ENCODE results near the gene NTM. TPM values are rescaled to one million over a fixed set of nuclear protein-coding genes. Genes with fewer than 3 reads are reported as not detected.
A peak's percentile ranks its signal among the peaks of the same experiment; 100 is the strongest.

The NTM gene
- total RNA-seq, 4 donors from 2014 or later = 0.78 to 1.1 (median 0.88) TPM; not detected in 1

DNA sequence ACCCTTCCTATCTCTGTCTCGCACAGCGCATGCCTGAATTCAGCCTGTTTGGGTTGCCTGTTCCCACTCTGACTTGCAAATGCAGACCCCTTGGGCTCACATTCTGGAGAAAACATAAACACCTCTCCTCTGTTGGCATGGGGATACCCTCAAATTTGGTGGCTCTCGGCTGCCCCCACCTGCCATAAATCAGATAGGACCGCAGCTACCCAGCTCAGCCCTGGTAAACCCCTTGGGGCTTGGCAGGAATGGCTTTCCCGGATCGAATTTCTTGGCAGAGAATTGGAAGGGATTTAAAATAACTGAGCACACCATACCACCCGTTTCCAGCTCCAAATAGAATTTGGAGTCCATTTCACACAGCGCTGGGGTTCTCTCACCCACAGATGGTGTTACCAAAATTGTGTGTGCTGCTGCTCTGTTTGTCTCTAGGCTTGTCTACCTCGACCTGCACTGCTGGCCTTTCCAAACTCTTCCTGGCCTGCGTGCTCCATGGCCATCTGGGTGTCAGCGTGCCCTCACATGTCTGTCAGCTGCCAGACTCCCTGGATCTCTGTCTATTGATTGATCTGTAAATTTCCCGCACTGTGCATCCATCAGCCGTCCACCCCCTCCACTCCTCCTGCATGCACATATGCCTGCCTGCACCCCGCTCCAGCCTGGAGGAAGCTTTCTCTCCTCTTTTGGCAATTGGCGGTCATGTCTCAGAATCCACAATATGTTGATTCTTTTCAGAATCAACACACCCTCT is 134.0 kb downstream of the NTM start:
- intact Hi-C loops (cut with DNase I) = no loop called here
- peak in 1 of 2 donors; percentile 18 for DNase-seq
- H3K4me3 ChIP-seq (replicated peaks in 1 of 3) = no peak overlapping the region
- no peaks in the 10 kb centered on the region for H3K27me3 ChIP-seq
- no peaks in the 10 kb centered on the region for H3K36me3 ChIP-seq
- no peak overlapping the region for H3K27ac ChIP-seq
- H3K9me3 ChIP-seq = no peaks in the 10 kb centered on the region
- TF ChIP-seq POLR2A (IDR thresholded peaks at IDR 0.05) = no peak
- TF ChIP-seq, protein P1, sequence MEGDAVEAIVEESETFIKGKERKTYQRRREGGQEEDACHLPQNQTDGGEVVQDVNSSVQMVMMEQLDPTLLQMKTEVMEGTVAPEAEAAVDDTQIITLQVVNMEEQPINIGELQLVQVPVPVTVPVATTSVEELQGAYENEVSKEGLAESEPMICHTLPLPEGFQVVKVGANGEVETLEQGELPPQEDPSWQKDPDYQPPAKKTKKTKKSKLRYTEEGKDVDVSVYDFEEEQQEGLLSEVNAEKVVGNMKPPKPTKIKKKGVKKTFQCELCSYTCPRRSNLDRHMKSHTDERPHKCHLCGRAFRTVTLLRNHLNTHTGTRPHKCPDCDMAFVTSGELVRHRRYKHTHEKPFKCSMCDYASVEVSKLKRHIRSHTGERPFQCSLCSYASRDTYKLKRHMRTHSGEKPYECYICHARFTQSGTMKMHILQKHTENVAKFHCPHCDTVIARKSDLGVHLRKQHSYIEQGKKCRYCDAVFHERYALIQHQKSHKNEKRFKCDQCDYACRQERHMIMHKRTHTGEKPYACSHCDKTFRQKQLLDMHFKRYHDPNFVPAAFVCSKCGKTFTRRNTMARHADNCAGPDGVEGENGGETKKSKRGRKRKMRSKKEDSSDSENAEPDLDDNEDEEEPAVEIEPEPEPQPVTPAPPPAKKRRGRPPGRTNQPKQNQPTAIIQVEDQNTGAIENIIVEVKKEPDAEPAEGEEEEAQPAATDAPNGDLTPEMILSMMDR (IDR thresholded peaks at IDR 0.05) = peak in 2 of 6 experiments; percentile 8 to 9
- WGBS, 2 donors = 48 to 50% methylated on average over 15 of the region's 15 CpGs
- no peaks in the 10 kb centered on the region for H3K4me1 ChIP-seq

DNA sequence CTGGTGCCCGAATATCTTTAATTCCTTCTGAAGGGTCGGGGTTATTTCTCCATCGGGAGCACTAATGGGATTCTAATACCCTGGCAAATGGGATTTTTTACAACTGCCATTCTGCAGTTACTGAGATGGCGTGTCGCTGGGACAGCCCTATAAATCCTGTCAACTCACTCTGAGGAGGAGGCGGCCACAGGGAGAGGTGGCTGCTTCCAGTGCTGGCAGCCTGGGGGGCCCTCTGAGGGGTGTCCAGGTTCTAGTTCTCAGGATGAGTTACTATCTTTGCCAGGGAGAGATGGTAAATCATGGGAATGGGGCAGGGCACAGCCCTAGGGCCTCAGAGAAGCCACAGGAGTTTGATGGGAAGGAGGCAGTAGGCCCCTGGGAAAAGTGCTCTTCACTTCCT is 135.9 kb downstream of the NTM start:
- Histone ChIP-seq H3K36me3 (no peaks in the 10 kb centered on the region), H3K27ac (no peak overlapping the region), H3K9me3 (no peaks in the 10 kb centered on the region), H3K27me3 (no peaks in the 10 kb centered on the region), H3K4me1 (no peaks in the 10 kb centered on the region), H3K4me3 (replicated peaks in 1 of 3) (no peak overlapping the region)
- DNase-seq = no peak
- no peak for TF ChIP-seq POLR2A (IDR thresholded peaks at IDR 0.05)
- TF ChIP-seq, protein P1 (IDR thresholded peaks at IDR 0.05) = no peak
- 90 to 96% methylated on average over 6 of the region's 6 CpGs for WGBS, 2 donors
- intact Hi-C loops (cut with DNase I) = no loop called here

DNA sequence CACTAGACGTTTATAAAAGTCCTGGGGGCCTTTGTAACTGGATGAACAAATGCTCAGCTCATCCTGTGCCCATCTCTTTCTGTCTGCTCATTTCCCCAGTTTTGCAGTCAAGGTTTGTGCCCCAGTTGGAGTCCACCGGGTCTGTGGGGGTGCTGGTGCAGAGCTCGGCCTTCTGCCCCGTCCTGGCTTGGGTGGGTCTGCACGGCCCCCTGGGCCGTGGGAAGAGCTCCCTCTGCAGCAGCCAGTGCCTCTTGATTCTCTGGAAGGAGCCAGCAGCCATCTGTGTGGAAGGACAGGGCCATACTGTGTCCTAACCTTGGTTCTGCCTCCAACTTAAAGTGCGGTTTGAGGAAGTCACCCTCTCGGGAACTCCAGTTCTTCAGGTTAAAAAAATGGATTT is 140.2 kb downstream of the NTM start:
- Histone ChIP-seq H3K27me3 (no peaks in the 10 kb centered on the region), H3K4me3 (replicated peaks in 1 of 3) (no peak overlapping the region), H3K27ac (no peak overlapping the region), H3K36me3 (no peaks in the 10 kb centered on the region), H3K9me3 (no peaks in the 10 kb centered on the region), H3K4me1 (no peaks in the 10 kb centered on the region)
- intact Hi-C loops (cut with DNase I) = loop anchor here (10.0 kb wide), 1 partner anchor 446 kb away; no protein-coding TSS in a partner anchor
- TF ChIP-seq POLR2A (IDR thresholded peaks at IDR 0.05) = no peak
- TF ChIP-seq, protein P1 (IDR thresholded peaks at IDR 0.05) = no peak
- DNase-seq = no peak
- WGBS, 2 donors = 76 to 82% methylated on average over 3 to 6 of the region's 8 CpGs

DNA sequence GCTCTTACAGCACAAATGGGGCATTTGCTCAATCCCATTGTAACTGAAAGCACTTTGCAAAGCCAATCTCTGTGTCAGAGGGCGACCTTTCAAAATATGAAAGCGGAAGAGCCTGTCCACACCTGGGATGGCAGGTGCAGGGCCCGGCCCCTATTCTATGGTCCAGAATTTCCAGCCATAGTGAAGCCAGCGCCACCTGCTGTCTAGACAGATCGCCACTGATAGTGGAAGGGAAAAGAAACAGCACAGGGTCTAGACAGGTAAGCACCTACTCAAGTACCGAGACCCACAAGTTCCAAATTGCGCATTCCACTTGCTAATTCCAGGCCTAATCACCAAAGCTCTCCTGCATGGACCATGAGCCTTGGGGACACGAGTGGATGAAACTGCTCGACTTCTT is 141.4 kb downstream of the NTM start:
- no peaks in the 10 kb centered on the region for H3K36me3 ChIP-seq
- WGBS, 2 donors = 34 to 41% methylated on average over 9 of the region's 9 CpGs
- no peak overlapping the region for H3K4me3 ChIP-seq (replicated peaks in 1 of 3)
- DNase-seq = peak; percentile 52 to 70
- TF ChIP-seq, protein P1 (IDR thresholded peaks at IDR 0.05) = peak in 5 of 6 experiments; percentile 10 to 66 (median 63)
- no peak for TF ChIP-seq POLR2A (IDR thresholded peaks at IDR 0.05)
- H3K4me1 ChIP-seq = no peaks in the 10 kb centered on the region
- H3K27ac ChIP-seq = no peak overlapping the region
- H3K9me3 ChIP-seq = no peaks in the 10 kb centered on the region
- no peaks in the 10 kb centered on the region for H3K27me3 ChIP-seq
- intact Hi-C loops (cut with DNase I) = loop anchor here (10.0 kb wide), 1 partner anchor 447 kb away; no protein-coding TSS in a partner anchor

DNA sequence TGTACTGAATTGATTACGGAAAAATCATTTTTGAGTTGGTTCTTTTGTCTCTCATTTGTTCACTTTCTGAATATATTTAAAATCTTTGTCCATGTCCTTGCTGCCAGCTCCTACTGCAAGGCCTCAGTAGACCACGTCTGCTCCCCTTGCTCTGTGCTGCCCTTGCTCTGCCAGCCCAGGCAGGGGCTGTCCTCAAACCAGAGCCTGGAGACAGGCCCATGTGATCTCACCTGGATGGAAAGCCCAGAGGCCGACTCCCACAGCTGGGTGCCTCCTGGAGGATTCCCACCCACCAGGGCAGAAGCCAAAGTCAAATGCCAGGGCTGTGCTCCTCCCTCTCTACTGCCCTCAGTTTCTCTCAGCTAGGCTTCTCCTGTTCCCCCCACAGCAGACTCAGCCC is 141.8 kb downstream of the NTM start:
- intact Hi-C loops (cut with DNase I) = loop anchor here (10.0 kb wide), 1 partner anchor 447 kb away; no protein-coding TSS in a partner anchor
- no peaks in the 10 kb centered on the region for H3K27me3 ChIP-seq
- WGBS, 2 donors = 72 to 78% methylated on average over 3 of the region's 3 CpGs

More for the DNA sequence above, 141.8 kb downstream of the NTM start:
- TF ChIP-seq POLR2A (IDR thresholded peaks at IDR 0.05) = no peak
- DNase-seq = no peak
- H3K9me3 ChIP-seq = no peaks in the 10 kb centered on the region
- no peaks in the 10 kb centered on the region for H3K36me3 ChIP-seq
- H3K27ac ChIP-seq = no peak overlapping the region
- no peaks in the 10 kb centered on the region for H3K4me1 ChIP-seq
- no peak overlapping the region for H3K4me3 ChIP-seq (replicated peaks in 1 of 3)
